Stimulated activated CD8-positive, alpha-beta memory T cell treated with anti-CD3 and anti-CD28 coated beads, Interleukin-15, amount 100 ng/mL, for 4 hours (primary cell): ENCODE data around the gene TMEM109.

Experiments
- DNase-seq, 2 donors: peaks; one replicate each; pipeline ENCODE4 v3.0.0-alpha.2; 2020; ENCODE audit warnings: low read depth in 2 of 2

Gene TMEM109

DNA sequence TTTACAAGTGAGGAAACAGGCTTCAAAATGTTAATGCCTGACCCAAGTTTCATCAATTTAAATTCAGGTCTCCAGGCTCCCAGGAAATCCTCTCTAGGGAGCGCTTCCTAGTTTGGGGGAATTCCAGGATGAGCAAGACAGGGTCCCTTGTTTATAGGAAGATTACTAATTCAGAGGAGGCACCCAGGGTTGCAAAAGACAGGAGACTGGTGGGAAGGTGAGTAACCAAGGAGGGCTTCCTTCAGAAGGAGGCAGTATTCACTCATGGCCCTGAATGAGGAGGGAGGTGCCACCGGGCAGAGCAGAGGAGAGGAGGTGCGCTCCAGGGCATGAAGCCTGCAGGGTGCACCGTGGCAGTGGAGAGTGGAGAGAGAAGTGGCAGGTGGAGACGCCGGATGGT, 11.9 kb downstream of the TMEM109 start:
- DNase-seq, result no peak

DNA sequence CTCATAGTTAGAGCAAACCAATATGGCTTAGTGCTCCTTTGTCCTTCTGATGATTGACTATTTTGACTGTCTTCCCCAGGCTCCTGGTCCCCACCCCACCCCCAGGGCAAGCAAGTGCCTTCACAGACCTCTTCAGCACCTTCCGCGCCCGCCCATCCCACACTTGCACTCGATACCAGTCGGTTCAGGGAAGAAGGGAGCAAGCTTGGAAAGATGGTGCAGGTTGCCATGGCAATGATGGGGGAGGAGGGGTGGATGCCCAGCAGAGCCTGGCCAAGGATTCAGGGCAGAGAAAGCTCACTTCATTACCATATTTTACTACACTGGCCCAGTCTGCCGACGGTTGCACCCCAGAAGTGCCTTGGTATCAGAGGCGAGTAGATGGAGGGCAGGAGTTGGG, 12.5 kb downstream of the TMEM109 start:
- DNase-seq, result no peak

- no peak for DNase-seq
Measured at GRCh38 chr11:60927061-60927592, 13.2 kb downstream of the TMEM109 start.

DNA sequence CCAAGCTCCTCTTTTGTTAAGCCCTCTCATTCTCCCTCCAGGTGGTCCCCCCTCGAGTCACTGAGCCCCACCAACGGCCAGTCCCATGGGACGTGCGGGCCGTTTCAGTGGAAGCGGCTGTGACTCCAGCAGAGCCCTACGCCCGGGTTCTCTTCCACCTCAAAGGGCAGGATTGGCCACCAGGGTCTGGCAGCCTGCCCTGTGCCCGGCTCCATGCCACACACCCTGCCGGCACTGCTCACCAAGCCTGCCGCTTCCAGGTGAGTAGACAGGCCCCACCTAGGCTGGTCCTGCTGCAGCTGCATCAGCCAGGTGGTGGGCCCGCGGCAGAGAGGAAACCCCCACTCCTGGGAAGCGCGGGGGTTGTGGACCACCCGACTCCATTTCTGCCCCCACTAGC, 13.6 kb downstream of the TMEM109 start:
- no peak for DNase-seq

DNA sequence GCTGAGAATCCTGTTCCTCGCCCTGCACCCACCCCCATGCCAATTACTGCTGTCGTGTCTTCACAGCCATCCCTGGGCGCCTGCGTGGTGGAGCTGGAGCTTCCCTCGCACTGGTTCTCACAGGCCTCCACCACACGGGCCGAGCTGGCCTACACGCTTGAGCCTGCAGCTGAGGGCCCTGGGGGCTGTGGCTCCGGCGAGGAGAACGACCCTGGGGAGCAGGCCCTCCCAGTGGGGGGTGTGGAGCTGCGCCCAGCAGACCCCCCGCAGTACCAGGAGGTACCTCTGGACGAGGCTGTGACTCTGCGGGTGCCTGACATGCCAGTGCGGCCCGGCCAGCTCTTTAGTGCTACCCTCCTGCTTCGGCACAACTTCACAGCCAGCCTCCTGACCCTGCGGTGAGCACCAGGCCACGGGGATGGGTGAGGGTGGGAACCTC, 14.6 kb downstream of the TMEM109 start:
- DNase-seq, result no peak

GRCh38 chr11:60929764-60930163, 15.8 kb downstream of the TMEM109 start:
- no peak for DNase-seq

DNA sequence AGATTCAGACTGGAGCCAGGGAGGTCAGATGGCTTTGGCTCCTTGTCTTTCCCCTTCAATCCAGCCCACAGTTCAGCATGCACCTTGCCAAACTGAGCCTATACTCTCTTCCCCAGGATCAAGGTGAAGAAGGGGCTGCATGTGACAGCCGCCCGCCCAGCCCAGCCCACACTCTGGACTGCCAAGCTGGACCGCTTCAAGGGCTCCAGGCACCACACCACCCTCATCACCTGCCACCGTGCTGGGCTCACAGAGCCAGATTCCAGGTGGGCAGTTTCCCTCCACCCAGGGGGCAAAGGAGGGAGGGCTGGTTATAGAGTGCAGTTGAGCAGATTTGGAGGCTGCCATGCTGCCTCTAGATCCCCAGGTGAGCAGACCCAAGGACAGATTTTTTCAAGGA, 16.4 kb downstream of the TMEM109 start:
- DNase-seq, result no peak

- DNase-seq, result no peak
Measured at GRCh38 chr11:60931917-60932316, 18.0 kb downstream of the TMEM109 start.

DNA sequence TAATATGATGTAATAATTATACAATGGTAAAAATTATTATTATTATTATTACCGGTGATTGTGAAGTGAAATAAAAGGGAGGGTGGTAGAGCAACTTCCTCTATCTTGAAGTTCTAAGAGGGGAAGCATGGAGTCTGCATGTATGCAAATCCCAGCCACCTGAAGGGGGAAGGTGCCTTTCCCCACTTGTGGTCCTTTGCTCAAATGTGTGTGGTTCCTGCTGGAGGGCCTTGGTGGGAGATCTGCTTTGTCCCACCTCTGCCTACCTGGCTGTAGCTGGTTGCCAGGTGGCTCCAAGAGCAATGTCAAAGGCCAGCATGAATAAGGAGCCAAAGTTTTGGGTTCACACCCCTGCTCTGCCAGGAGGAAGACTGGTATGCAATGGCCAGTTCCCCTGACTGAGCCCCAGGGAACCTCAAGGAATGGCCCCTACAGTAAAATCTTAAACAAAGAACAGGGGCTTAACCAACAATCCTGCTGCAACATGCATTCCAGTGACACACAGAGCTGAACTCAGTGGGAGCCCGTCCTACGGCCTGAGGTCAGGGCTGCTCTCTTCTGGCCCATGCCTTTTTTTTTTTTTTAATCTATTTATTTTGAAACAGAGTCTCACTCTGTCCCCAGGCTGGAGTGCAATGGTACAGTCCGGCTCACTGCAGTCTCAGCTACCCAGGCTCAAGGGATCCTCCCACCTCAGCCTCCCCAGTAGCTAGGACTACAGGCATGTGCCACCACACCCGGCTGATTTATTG, 18.8 kb downstream of the TMEM109 start:
- no peak for DNase-seq

DNA sequence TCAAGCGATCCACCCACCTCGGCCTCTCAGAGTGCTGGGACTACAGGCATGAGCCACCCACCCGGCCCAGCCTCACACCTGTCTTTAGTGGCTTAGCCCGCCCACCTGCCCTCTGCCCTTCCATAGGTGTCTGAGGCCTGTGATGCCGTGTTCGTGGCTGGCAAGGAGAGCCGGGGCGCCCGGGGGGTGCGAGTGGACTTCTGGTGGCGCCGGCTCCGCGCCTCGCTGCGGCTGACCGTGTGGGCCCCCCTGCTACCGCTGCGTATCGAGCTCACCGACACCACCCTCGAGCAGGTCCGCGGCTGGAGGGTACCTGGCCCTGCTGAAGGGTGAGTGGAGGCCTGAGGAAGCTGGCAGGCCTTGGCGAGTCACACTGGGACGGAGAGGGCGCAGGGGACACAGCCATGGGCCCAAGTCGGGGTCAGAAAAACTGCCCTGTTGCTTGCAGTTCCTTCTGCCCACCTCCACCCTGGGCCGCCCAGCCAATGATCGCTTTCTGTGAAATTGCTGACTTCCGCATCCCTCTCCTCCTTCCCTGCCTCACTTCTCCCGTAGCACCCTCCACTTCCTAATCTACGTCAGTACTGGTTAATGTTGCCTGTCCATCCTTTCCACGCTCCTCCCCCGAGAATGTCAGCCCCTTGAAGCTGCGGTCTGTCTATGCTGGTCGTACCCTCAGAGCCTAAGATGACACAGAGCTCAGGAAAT, 19.6 kb downstream of the TMEM109 start:
- DNase-seq, result no peak

- DNase-seq, result no peak
Measured at GRCh38 chr11:60934124-60934789, 20.3 kb downstream of the TMEM109 start.

DNA sequence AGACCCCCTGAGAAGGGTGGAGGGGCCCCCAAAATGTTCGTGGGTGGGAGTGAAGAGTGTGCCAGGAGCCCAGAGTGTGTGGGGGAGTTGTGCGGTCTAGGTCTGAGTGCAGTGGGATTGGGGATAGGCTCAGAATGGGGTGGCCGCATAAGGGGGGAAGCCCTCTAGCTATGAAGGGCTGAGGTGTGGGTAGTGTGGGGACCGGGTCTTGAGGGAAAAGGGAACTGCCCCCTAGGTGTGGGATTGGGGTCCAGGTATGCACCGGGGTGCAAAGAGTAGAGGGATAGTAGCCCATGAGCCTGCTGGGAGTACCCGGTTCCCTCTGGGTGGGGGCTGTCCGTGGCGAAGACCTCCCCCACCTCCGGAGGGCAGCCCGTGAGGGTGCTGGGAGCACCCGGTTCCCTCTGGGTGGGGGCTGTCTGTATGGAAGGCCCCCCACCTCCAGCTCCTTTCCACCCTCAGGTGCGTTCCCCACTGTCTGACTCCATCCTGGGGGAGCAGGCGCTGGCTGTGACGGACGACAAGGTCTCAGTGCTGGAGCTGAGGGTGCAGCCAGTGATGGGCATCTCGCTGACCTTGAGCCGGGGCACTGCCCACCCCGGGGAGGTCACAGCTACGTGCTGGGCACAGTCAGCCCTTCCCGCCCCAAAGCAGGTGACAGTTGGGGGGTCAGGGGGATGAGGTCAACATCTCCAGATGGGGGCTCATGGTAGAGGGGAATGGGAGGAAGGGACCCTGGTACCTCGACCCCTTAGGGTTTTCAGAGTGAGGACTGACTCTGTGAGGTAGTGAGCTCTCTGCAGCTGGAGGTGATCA, 21.0 kb downstream of the TMEM109 start:
- no peak for DNase-seq

- no peak for DNase-seq
Measured at GRCh38 chr11:60935676-60936442, 21.9 kb downstream of the TMEM109 start.

DNA sequence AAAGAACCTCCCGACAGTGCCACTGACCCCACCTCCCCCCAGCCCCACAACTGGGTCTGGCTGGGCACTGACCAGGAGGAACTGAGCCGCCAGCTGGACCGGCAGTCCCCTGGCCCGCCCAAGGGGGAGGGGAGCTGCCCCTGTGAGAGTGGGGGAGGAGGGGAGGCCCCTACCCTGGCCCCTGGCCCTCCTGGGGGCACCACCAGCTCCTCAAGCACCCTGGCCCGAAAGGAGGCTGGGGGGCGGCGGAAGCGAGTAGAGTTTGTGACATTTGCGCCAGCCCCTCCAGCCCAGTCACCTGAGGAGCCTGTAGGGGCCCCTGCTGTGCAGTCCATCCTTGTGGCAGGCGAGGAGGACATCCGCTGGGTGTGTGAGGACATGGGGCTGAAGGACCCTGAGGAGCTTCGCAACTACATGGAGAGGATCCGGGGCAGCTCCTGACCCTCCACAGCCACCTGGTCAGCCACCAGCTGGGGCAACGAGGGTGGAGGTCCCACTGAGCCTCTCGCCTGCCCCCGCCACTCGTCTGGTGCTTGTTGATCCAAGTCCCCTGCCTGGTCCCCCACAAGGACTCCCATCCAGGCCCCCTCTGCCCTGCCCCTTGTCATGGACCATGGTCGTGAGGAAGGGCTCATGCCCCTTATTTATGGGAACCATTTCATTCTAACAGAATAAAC, 22.6 kb downstream of the TMEM109 start:
- no peak for DNase-seq

GRCh38 chr11:60937144-60937527, 23.2 kb downstream of the TMEM109 start:
- DNase-seq, result no peak

DNA sequence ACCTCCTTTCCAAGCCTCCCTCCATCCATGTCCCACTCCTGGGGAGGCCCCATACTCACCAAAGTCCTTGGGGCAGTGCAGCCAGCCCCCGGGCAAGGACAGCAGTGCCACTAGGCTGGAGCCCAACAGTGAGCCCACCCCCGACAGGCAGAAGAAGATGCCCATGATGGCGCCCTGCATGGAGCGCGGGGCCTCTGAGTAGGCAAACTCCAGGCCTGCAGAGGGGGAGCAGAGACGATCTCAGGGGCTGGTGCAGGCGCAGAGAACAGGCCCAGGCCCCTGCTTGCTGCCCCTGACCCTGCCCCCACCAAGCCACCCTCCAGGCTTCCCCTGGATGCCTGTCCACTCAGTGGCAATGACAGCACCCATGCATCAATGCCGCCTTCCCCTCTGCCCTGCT, 23.9 kb downstream of the TMEM109 start:
- no peak for DNase-seq

- no peak for DNase-seq
Measured at GRCh38 chr11:60938500-60938899, 24.5 kb downstream of the TMEM109 start.

GRCh38 chr11:60939301-60939700, 25.3 kb downstream of the TMEM109 start:
- no peak for DNase-seq

GRCh38 chr11:60939855-60940254, 25.9 kb downstream of the TMEM109 start:
- no peak for DNase-seq

DNA sequence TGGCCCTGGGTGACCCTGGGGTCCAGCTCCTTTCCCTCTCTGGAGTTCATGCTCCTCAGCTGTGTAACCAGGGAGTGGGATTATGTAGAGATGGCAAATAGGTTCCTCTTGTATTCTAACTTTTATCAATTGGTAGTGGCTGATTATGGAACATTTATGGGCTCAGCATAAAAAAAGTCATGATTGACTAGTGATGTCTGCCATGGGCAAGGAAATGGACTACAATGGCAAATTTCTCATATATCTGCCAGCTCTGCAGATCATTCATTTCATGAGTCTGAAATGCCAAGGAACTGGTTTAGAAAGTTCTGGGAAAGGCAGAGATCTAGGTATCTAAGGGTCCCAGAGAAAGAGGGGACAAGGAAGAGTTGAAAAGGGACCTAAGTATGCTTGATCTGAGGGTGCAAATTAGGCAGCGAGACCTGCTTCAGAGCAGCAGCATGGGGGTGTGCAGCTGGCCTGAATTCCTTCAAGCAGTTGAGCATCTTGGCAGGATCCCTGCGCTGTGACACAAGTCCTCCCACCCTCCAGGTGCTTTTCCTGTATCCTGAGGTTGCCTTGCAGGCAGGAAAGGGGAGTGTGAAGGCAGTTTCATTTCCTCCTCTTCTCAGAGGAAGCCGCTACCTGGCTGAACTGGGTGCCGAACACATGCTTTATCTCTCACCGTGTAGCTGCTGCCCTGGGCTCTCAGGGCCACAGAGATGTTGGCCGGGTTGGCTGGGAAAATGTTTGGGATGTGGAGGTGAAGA, 27.6 kb downstream of the TMEM109 start:
- DNase-seq, result no peak
